ENCODE data around the gene DPEP2.

The DPEP2 gene

GRCh38 chr16:68022728-68023537 lies 23.6 kb upstream of the DPEP2 start, which contains the start of the genes DDX28 and DUS2:
TSS of gene DDX28 (minus strand) at chr16:68023232. CDS start at chr16:68023202, 30 bp downstream.
TSS of gene DUS2 (plus strand) at chr16:68023284. CDS start at chr16:68038024, 14,740 bp downstream.
- peaks cover 1 to 32% (median 14%) of the 10 kb centered on the region in 4 experiments for H3K36me3 ChIP-seq (ENCODE audit: control insufficient read depth in 4 of 4, insufficient read depth in 4 of 4, low read length in 3 of 4)
- under 1% methylated on average over 83 of the region's 84 CpGs for WGBS (ENCODE audit: insufficient coverage)
- no peaks in the 10 kb centered on the region for H3K9me3 ChIP-seq (ENCODE audit: control extremely low read depth in 1 of 5, control insufficient read depth in 4 of 5, insufficient read depth in 2 of 5, low read depth in 1 of 5, low read length in 4 of 5)

GRCh38 chr16:68022278-68022727 lies 23.0 kb upstream of the DPEP2 start:
- no peaks in the 10 kb centered on the region for H3K27me3 ChIP-seq (replicated peaks in 2 of 5; ENCODE audit: control insufficient read depth in 4 of 5, insufficient read depth in 5 of 5, low read length in 4 of 5)
- H3K36me3 ChIP-seq (ENCODE audit: control insufficient read depth in 4 of 4, insufficient read depth in 4 of 4, low read length in 3 of 4), result peaks cover 0 to 26% (median 10%) of the 10 kb centered on the region in 4 experiments
- no peak for DNase-seq
- POLR2A ChIA-PET, result interaction anchor here (0.6 to 2.0 kb wide), 8 partner anchors 9 to 37 kb away, joined by 3 to 14 read pairs (median 5); partner anchors contain the start of gene DPEP2
- peak overlapping the region; percentile 82 to 92 for H3K27ac ChIP-seq (ENCODE audit: insufficient read depth in 1 of 2, low read depth in 1 of 2, low read length in 2 of 2, poor library complexity in 1 of 2, severe bottlenecking in 2 of 2)
- no peaks in the 10 kb centered on the region for H3K9me3 ChIP-seq (ENCODE audit: control extremely low read depth in 1 of 5, control insufficient read depth in 4 of 5, insufficient read depth in 2 of 5, low read depth in 1 of 5, low read length in 4 of 5)
- CTCF ChIA-PET, result interaction anchor here (0.9 to 3.3 kb wide), 7 partner anchors 16 to 206 kb away, joined by 3 to 19 read pairs (median 4); no protein-coding TSS in a partner anchor
- WGBS (ENCODE audit: insufficient coverage), result 15% methylated on average over 18 of the region's 19 CpGs
- peaks cover 7 to 29% (median 23%) of the 10 kb centered on the region in 4 experiments for H3K4me1 ChIP-seq (ENCODE audit: control extremely low read depth in 1 of 4, control insufficient read depth in 4 of 4, insufficient read depth in 4 of 4, low read length in 3 of 4)
- H3K4me3 ChIP-seq (ENCODE audit: control insufficient read depth in 1 of 7, extremely low read depth in 1 of 7, insufficient read depth in 4 of 7, low read depth in 2 of 7, low read length in 6 of 7), result peak overlapping the region; percentile 93 to 98 (median 95)

More at GRCh38 chr16:68022728-68023537, 23.6 kb upstream of the DPEP2 start, which contains the start of the genes DDX28 and DUS2:
- Histone ChIP-seq H3K4me3 (ENCODE audit: control insufficient read depth in 1 of 7, extremely low read depth in 1 of 7, insufficient read depth in 4 of 7, low read depth in 2 of 7, low read length in 6 of 7) (peak within 1 kb of the TSS; percentile 93 to 98 (median 95)), H3K27me3 (replicated peaks in 2 of 5; ENCODE audit: control insufficient read depth in 4 of 5, insufficient read depth in 5 of 5, low read length in 4 of 5) (no peaks in the 10 kb centered on the region), H3K27ac (ENCODE audit: insufficient read depth in 1 of 2, low read depth in 1 of 2, low read length in 2 of 2, poor library complexity in 1 of 2, severe bottlenecking in 2 of 2) (peak within 1 kb of the TSS; percentile 82 to 92), H3K4me1 (ENCODE audit: control extremely low read depth in 1 of 4, control insufficient read depth in 4 of 4, insufficient read depth in 4 of 4, low read length in 3 of 4) (peaks cover 7 to 29% (median 23%) of the 10 kb centered on the region in 4 experiments)
- peak; percentile 94 to 97 (median 97) for DNase-seq
- CTCF ChIA-PET, result interaction anchor here (0.6 to 3.3 kb wide), 14 partner anchors 9 to 206 kb away, joined by 3 to 19 read pairs (median 4); no protein-coding TSS in a partner anchor
- POLR2A ChIA-PET, result interaction anchor here (0.6 to 2.0 kb wide), 12 partner anchors 10 to 98 kb away, joined by 3 to 14 read pairs (median 4); partner anchors contain the start of gene DPEP2

GRCh38 chr16:68021490-68021889 lies 22.2 kb upstream of the DPEP2 start:
- Histone ChIP-seq H3K36me3 (ENCODE audit: control insufficient read depth in 4 of 4, insufficient read depth in 4 of 4, low read length in 3 of 4) (peaks cover 0 to 22% (median 7%) of the 10 kb centered on the region in 4 experiments), H3K27ac (ENCODE audit: insufficient read depth in 1 of 2, low read depth in 1 of 2, low read length in 2 of 2, poor library complexity in 1 of 2, severe bottlenecking in 2 of 2) (no peak overlapping the region), H3K27me3 (replicated peaks in 2 of 5; ENCODE audit: control insufficient read depth in 4 of 5, insufficient read depth in 5 of 5, low read length in 4 of 5) (no peaks in the 10 kb centered on the region), H3K4me1 (ENCODE audit: control extremely low read depth in 1 of 4, control insufficient read depth in 4 of 4, insufficient read depth in 4 of 4, low read length in 3 of 4) (peaks cover 7 to 29% (median 23%) of the 10 kb centered on the region in 4 experiments), H3K4me3 (ENCODE audit: control insufficient read depth in 1 of 7, extremely low read depth in 1 of 7, insufficient read depth in 4 of 7, low read depth in 2 of 7, low read length in 6 of 7) (peak overlapping the region in 4 of 7 experiments; percentile 93 to 98 (median 96)), H3K9me3 (ENCODE audit: control extremely low read depth in 1 of 5, control insufficient read depth in 4 of 5, insufficient read depth in 2 of 5, low read depth in 1 of 5, low read length in 4 of 5) (no peaks in the 10 kb centered on the region)
- ChIA-PET POLR2A (interaction anchor here (0.7 to 2.0 kb wide), 3 partner anchors 16 to 36 kb away, joined by 3 to 7 read pairs (median 4); no protein-coding TSS in a partner anchor), CTCF (interaction anchor here (0.7 to 3.3 kb wide), 7 partner anchors 16 to 205 kb away, joined by 3 to 19 read pairs (median 4); no protein-coding TSS in a partner anchor)
- no peak for DNase-seq
- 96% methylated on average over 10 of the region's 10 CpGs for WGBS (ENCODE audit: insufficient coverage)

GRCh38 chr16:68019167-68019680 lies 19.9 kb upstream of the DPEP2 start:
- Histone ChIP-seq H3K4me3 (ENCODE audit: control insufficient read depth in 1 of 7, extremely low read depth in 1 of 7, insufficient read depth in 4 of 7, low read depth in 2 of 7, low read length in 6 of 7) (no peak overlapping the region), H3K36me3 (ENCODE audit: control insufficient read depth in 4 of 4, insufficient read depth in 4 of 4, low read length in 3 of 4) (peaks cover 0 to 13% (median 4%) of the 10 kb centered on the region in 4 experiments), H3K27ac (ENCODE audit: insufficient read depth in 1 of 2, low read depth in 1 of 2, low read length in 2 of 2, poor library complexity in 1 of 2, severe bottlenecking in 2 of 2) (no peak overlapping the region), H3K9me3 (ENCODE audit: control extremely low read depth in 1 of 5, control insufficient read depth in 4 of 5, insufficient read depth in 2 of 5, low read depth in 1 of 5, low read length in 4 of 5) (no peaks in the 10 kb centered on the region), H3K4me1 (ENCODE audit: control extremely low read depth in 1 of 4, control insufficient read depth in 4 of 4, insufficient read depth in 4 of 4, low read length in 3 of 4) (peaks cover 4 to 28% (median 24%) of the 10 kb centered on the region in 4 experiments), H3K27me3 (replicated peaks in 2 of 5; ENCODE audit: control insufficient read depth in 4 of 5, insufficient read depth in 5 of 5, low read length in 4 of 5) (no peaks in the 10 kb centered on the region)
- no peak for DNase-seq
- CTCF ChIA-PET, result interaction anchor here (1.0 to 1.4 kb wide), 2 partner anchors 20 to 30 kb away, joined by 3 read pairs; partner anchors contain the start of gene DPEP2
- WGBS (ENCODE audit: insufficient coverage), result 98% methylated on average over 7 of the region's 8 CpGs
- POLR2A ChIA-PET, result no interaction called here

- H3K9me3 ChIP-seq (ENCODE audit: control extremely low read depth in 1 of 5, control insufficient read depth in 4 of 5, insufficient read depth in 2 of 5, low read depth in 1 of 5, low read length in 4 of 5), result no peaks in the 10 kb centered on the region
- CTCF ChIA-PET, result interaction anchor here (1.0 to 3.6 kb wide), 7 partner anchors 9 to 50 kb away, joined by 3 to 14 read pairs (median 5); no protein-coding TSS in a partner anchor
Measured at GRCh38 chr16:68015681-68016080, 16.4 kb upstream of the DPEP2 start, which contains the start of gene DPEP2NB. TSS of gene DPEP2NB (minus strand) at chr16:68015911. CDS start at chr16:68015770, 141 bp downstream.

GRCh38 chr16:68013440-68013839 lies 14.2 kb upstream of the DPEP2 start:
- Histone ChIP-seq H3K27me3 (replicated peaks in 2 of 5; ENCODE audit: control insufficient read depth in 4 of 5, insufficient read depth in 5 of 5, low read length in 4 of 5) (no peaks in the 10 kb centered on the region), H3K27ac (ENCODE audit: insufficient read depth in 1 of 2, low read depth in 1 of 2, low read length in 2 of 2, poor library complexity in 1 of 2, severe bottlenecking in 2 of 2) (no peak overlapping the region), H3K4me3 (ENCODE audit: control insufficient read depth in 1 of 7, extremely low read depth in 1 of 7, insufficient read depth in 4 of 7, low read depth in 2 of 7, low read length in 6 of 7) (peak overlapping the region in 4 of 7 experiments; percentile 0 to 49 (median 38)), H3K4me1 (ENCODE audit: control extremely low read depth in 1 of 4, control insufficient read depth in 4 of 4, insufficient read depth in 4 of 4, low read length in 3 of 4) (peaks cover 9 to 22% (median 18%) of the 10 kb centered on the region in 4 experiments), H3K9me3 (ENCODE audit: control extremely low read depth in 1 of 5, control insufficient read depth in 4 of 5, insufficient read depth in 2 of 5, low read depth in 1 of 5, low read length in 4 of 5) (no peaks in the 10 kb centered on the region), H3K36me3 (ENCODE audit: control insufficient read depth in 4 of 4, insufficient read depth in 4 of 4, low read length in 3 of 4) (no peaks in the 10 kb centered on the region)
- WGBS (ENCODE audit: insufficient coverage), result no CpG with 5 or more reads among the region's 1 CpG
- peak in 2 of 3 donors; percentile 73 to 78 for DNase-seq
- ChIA-PET CTCF (interaction anchor here (1.1 to 3.6 kb wide), 4 partner anchors 10 to 27 kb away, joined by 3 to 14 read pairs (median 5); no protein-coding TSS in a partner anchor), POLR2A (interaction anchor here (1.0 to 1.2 kb wide), 3 partner anchors 9 to 20 kb away, joined by 3 to 6 read pairs (median 6); partner anchors contain the start of genes DDX28, DPEP2 and DUS2)

More at GRCh38 chr16:68015681-68016080, 16.4 kb upstream of the DPEP2 start, which contains the start of gene DPEP2NB:
- 94% methylated on average over 5 of the region's 5 CpGs for WGBS (ENCODE audit: insufficient coverage)
- Histone ChIP-seq H3K4me1 (ENCODE audit: control extremely low read depth in 1 of 4, control insufficient read depth in 4 of 4, insufficient read depth in 4 of 4, low read length in 3 of 4) (peaks cover 9 to 22% (median 18%) of the 10 kb centered on the region in 4 experiments), H3K36me3 (ENCODE audit: control insufficient read depth in 4 of 4, insufficient read depth in 4 of 4, low read length in 3 of 4) (no peaks in the 10 kb centered on the region), H3K4me3 (ENCODE audit: control insufficient read depth in 1 of 7, extremely low read depth in 1 of 7, insufficient read depth in 4 of 7, low read depth in 2 of 7, low read length in 6 of 7) (no peak within 1 kb of the TSS), H3K27me3 (replicated peaks in 2 of 5; ENCODE audit: control insufficient read depth in 4 of 5, insufficient read depth in 5 of 5, low read length in 4 of 5) (no peaks in the 10 kb centered on the region), H3K27ac (ENCODE audit: insufficient read depth in 1 of 2, low read depth in 1 of 2, low read length in 2 of 2, poor library complexity in 1 of 2, severe bottlenecking in 2 of 2) (no peak within 1 kb of the TSS)
- POLR2A ChIA-PET, result no interaction called here
- no peak for DNase-seq
